HEK293 (cell line): ENCODE results near the gene SYT2.

ENCODE experiments used
- CTCF ChIA-PET: fragments of 350-600 bp; formaldehyde crosslinking; extraction: SDS; loops from one replicate; lab custom pipeline; 2021; ENCODE audit warnings: antibody characterized with exemption; lab: Yijun Ruan, JAX
- POLR2A ChIA-PET: fragments of 300-600 bp; formaldehyde crosslinking; extraction: SDS; loops from one replicate; lab custom pipeline; 2020; ENCODE audit warnings: antibody characterized with exemption, inconsistent platforms; lab: Yijun Ruan, JAX
- H3K27ac ChIP-seq: fragments of 200-500 bp; sonication (Bioruptor generic); 2 replicates; pipeline ENCODE4 v1.5.1; 2014; ENCODE audit warnings: low read depth, low read length, control low read depth, inconsistent platforms; ENCODE audit errors: extremely low read depth
- H3K36me3 ChIP-seq, 2 experiments: fragments of 200-500 bp in 1 of 2; sonication (Bioruptor generic) in 1 of 2; 1 replicate in 1 of 2; 2 replicates in 1 of 2; pipeline ENCODE4 v1.5.1; 2014 to 2017; ENCODE audit warnings: inconsistent platforms in 2 of 2, low read length in 2 of 2; ENCODE audit not compliant: control insufficient read depth in 2 of 2, insufficient read depth in 1 of 2
- H3K4me1 ChIP-seq: fragments of 200-500 bp; sonication (Bioruptor generic); 2 replicates; pipeline ENCODE4 v1.5.1; 2014; ENCODE audit warnings: mild to moderate bottlenecking, low read length, inconsistent platforms; ENCODE audit not compliant: control insufficient read depth, insufficient read depth
- H3K4me3 ChIP-seq: 2 replicates; pipeline ENCODE4 v1.5.1; 2011; ENCODE audit warnings: low read depth, mild to moderate bottlenecking, control low read depth, low read length, moderate library complexity
- H3K9me3 ChIP-seq: fragments of 200-500 bp; sonication (Bioruptor generic); 2 replicates; pipeline ENCODE4 v1.5.1; 2014; ENCODE audit warnings: low read depth, low read length, inconsistent platforms; ENCODE audit not compliant: control insufficient read depth, insufficient read depth
- BCL11B ChIP-seq: fragments of 450-650 bp; formaldehyde crosslinking; IDR thresholded peaks from 2 replicates; pipeline ENCODE4 v1.5.1; 2016; ENCODE audit warnings: low read depth, missing biosample characterization, missing genetic modification characterization
- OVOL3 ChIP-seq: fragments of 450-650 bp; formaldehyde crosslinking; IDR thresholded peaks from 2 replicates; pipeline ENCODE4 v1.5.1; 2016; ENCODE audit warnings: missing biosample characterization, missing genetic modification characterization
- ZNF157 ChIP-seq: fragments of 450-650 bp; formaldehyde crosslinking; IDR thresholded peaks from 2 replicates; pipeline ENCODE4 v1.5.1; 2016; ENCODE audit warnings: missing biosample characterization, missing genetic modification characterization
- ZNF19 ChIP-seq: fragments of 450-650 bp; formaldehyde crosslinking; IDR thresholded peaks from 2 replicates; pipeline ENCODE4; 2016; ENCODE audit warnings: missing biosample characterization, missing genetic modification characterization, low read depth
- ZNF521 ChIP-seq: fragments of 450-650 bp; formaldehyde crosslinking; IDR thresholded peaks from 2 replicates; pipeline ENCODE4 v1.5.1; 2017; ENCODE audit warnings: missing biosample characterization, mild to moderate bottlenecking, missing genetic modification characterization
- ZNF624 ChIP-seq: fragments of 450-650 bp; formaldehyde crosslinking; IDR thresholded peaks from 2 replicates; pipeline ENCODE4 v1.5.1; 2017; ENCODE audit warnings: missing biosample characterization, missing genetic modification characterization
- ZNF670 ChIP-seq: fragments of 450-650 bp; formaldehyde crosslinking; IDR thresholded peaks from 2 replicates; pipeline ENCODE4 v1.5.1; 2016; ENCODE audit warnings: missing biosample characterization, missing genetic modification characterization, low read depth
- TF ChIP-seq, protein P1 (sequence below): fragments of 450-650 bp; formaldehyde crosslinking; IDR thresholded peaks from 2 replicates; pipeline ENCODE4 v1.5.1; 2016; ENCODE audit warnings: missing biosample characterization, missing genetic modification characterization
- TF ChIP-seq, protein P2 (sequence below): fragments of 450-650 bp; IDR thresholded peaks from 2 replicates; pipeline ENCODE4 v1.5.1; 2018; ENCODE audit warnings: missing biosample characterization, mild to moderate bottlenecking, missing genetic modification characterization
- TF ChIP-seq, protein P3 (sequence below): fragments of 450-650 bp; formaldehyde crosslinking; IDR thresholded peaks from 2 replicates; pipeline ENCODE4 v1.5.1; 2016; ENCODE audit warnings: missing biosample characterization, missing genetic modification characterization
- TF ChIP-seq, protein P4 (sequence below): fragments of 450-650 bp; formaldehyde crosslinking; IDR thresholded peaks from 2 replicates; pipeline ENCODE4 v1.5.1; 2016; ENCODE audit warnings: missing biosample characterization, missing genetic modification characterization

The SYT2 gene

DNA sequence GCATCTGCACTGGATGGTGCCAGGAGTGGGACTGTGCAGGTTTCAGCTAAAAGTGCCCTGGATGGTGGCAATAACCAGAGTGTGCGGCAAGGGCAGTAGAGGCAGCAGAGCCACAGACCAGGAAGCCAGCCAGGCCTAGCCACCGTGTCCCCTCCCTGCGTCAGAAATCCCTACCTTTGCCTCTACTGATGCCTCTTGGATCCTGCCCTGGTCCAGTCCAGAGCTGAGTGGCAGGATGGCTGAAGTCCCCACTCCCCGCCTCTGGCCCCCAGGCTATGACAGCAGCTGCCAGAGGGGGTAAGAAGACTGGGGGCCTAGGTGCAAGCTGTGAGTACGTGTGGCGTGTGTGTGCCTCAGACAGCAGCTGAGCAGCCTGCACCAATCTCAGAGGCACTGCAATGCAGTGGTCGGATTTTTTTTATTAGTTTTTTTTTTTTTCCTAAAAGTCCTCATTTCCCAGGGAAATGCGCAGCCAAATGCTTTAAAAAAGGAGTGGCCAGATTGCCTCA is 51.9 kb downstream of the SYT2 start:
- CTCF ChIA-PET = interaction anchor here (0.6 to 1.7 kb wide), 10 partner anchors 8 to 421 kb away, joined by 3 to 5 read pairs (median 3); no protein-coding TSS in a partner anchor
- H3K4me3 ChIP-seq = no peak overlapping the region
- no peak overlapping the region for H3K27ac ChIP-seq
- H3K4me1 ChIP-seq = no peaks in the 10 kb centered on the region
- no peaks in the 10 kb centered on the region for H3K36me3 ChIP-seq
- TF ChIP-seq ZNF670 (tag by site-specific recombination) (no peak), ZNF624 (tag by site-specific recombination) (no peak), ZNF19 (tag by site-specific recombination) (no peak), ZNF157 (no peak)
- H3K9me3 ChIP-seq = no peaks in the 10 kb centered on the region
- POLR2A ChIA-PET = no interaction called here

DNA sequence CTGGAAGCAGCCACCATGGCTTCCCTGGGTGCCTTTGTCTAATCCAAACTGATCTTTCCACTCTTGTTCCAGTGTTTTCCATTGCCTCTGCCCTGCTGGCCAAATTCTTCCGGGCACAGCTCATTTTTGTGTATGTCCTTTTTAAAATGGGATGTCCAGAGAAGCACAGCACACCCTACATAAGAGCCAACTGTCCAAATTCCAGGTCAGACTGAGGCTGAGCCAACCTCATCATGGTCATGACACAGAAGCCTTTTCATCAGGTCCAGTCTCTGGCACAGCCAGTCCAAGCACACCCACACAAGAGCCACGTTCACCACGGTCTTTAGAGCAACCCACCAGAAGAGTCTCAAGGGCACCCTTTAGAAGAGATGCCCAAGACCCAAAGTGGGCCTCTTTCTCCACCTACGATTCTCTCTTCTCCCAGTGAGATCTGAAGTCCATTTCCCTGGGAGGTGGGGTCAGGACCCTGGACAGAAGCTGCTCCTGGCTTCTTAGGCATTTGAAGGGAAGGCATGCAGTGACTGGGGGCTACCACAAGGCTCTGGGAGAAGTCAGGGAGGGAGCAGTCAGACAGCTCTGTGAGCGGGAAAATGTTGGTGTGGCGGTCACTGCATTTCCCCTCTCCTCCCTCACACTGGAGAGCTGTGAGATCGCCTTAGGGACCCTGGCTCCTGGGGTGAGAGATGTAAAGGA is 53.2 kb downstream of the SYT2 start:
- POLR2A ChIA-PET = no interaction called here

DNA sequence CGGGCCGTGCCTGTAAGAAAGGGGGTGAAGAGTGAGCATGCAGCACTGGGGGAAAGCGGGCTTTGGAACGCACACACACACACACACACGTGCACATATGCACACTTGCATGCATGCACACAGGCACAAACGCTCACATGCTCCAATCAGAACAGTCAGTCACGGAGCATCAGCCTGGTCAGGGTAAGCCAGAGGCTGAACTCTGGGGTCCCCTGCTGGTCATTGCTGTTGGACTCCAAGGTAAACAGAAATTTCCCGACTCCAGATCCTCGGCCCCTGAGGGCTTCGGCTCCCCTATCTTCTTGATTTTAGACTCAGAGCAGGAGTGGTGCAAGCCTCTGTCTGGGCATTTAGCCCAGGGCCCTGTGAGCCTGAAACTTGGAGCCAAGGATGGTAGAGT is 54.2 kb downstream of the SYT2 start:
- H3K36me3 ChIP-seq = no peaks in the 10 kb centered on the region
- H3K9me3 ChIP-seq = no peaks in the 10 kb centered on the region
- ChIA-PET POLR2A (no interaction called here), CTCF (no interaction called here)
- TF ChIP-seq, protein P1, sequence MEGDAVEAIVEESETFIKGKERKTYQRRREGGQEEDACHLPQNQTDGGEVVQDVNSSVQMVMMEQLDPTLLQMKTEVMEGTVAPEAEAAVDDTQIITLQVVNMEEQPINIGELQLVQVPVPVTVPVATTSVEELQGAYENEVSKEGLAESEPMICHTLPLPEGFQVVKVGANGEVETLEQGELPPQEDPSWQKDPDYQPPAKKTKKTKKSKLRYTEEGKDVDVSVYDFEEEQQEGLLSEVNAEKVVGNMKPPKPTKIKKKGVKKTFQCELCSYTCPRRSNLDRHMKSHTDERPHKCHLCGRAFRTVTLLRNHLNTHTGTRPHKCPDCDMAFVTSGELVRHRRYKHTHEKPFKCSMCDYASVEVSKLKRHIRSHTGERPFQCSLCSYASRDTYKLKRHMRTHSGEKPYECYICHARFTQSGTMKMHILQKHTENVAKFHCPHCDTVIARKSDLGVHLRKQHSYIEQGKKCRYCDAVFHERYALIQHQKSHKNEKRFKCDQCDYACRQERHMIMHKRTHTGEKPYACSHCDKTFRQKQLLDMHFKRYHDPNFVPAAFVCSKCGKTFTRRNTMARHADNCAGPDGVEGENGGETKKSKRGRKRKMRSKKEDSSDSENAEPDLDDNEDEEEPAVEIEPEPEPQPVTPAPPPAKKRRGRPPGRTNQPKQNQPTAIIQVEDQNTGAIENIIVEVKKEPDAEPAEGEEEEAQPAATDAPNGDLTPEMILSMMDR = 0 out of 2 replicates have a peak, but pooled peaks have one; percentile 23
- TF ChIP-seq, protein P2, sequence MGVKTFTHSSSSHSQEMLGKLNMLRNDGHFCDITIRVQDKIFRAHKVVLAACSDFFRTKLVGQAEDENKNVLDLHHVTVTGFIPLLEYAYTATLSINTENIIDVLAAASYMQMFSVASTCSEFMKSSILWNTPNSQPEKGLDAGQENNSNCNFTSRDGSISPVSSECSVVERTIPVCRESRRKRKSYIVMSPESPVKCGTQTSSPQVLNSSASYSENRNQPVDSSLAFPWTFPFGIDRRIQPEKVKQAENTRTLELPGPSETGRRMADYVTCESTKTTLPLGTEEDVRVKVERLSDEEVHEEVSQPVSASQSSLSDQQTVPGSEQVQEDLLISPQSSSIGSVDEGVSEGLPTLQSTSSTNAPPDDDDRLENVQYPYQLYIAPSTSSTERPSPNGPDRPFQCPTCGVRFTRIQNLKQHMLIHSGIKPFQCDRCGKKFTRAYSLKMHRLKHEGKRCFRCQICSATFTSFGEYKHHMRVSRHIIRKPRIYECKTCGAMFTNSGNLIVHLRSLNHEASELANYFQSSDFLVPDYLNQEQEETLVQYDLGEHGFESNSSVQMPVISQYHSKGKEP (tag by site-specific recombination) = no peak
- no peak for TF ChIP-seq BCL11B (tag by site-specific recombination)
- no peak for TF ChIP-seq ZNF521 (tag by site-specific recombination)
- TF ChIP-seq, protein P3, sequence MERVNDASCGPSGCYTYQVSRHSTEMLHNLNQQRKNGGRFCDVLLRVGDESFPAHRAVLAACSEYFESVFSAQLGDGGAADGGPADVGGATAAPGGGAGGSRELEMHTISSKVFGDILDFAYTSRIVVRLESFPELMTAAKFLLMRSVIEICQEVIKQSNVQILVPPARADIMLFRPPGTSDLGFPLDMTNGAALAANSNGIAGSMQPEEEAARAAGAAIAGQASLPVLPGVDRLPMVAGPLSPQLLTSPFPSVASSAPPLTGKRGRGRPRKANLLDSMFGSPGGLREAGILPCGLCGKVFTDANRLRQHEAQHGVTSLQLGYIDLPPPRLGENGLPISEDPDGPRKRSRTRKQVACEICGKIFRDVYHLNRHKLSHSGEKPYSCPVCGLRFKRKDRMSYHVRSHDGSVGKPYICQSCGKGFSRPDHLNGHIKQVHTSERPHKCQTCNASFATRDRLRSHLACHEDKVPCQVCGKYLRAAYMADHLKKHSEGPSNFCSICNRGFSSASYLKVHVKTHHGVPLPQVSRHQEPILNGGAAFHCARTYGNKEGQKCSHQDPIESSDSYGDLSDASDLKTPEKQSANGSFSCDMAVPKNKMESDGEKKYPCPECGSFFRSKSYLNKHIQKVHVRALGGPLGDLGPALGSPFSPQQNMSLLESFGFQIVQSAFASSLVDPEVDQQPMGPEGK (tag by site-specific recombination) = no peak
- no peak overlapping the region for H3K27ac ChIP-seq
- H3K4me3 ChIP-seq = no peak overlapping the region
- no peaks in the 10 kb centered on the region for H3K4me1 ChIP-seq

More for the DNA sequence above, 53.2 kb downstream of the SYT2 start:
- Histone ChIP-seq H3K27ac (no peak overlapping the region), H3K9me3 (no peaks in the 10 kb centered on the region), H3K36me3 (no peaks in the 10 kb centered on the region), H3K4me1 (no peaks in the 10 kb centered on the region), H3K4me3 (no peak overlapping the region)
- no peak for TF ChIP-seq OVOL3
- TF ChIP-seq, protein P4, sequence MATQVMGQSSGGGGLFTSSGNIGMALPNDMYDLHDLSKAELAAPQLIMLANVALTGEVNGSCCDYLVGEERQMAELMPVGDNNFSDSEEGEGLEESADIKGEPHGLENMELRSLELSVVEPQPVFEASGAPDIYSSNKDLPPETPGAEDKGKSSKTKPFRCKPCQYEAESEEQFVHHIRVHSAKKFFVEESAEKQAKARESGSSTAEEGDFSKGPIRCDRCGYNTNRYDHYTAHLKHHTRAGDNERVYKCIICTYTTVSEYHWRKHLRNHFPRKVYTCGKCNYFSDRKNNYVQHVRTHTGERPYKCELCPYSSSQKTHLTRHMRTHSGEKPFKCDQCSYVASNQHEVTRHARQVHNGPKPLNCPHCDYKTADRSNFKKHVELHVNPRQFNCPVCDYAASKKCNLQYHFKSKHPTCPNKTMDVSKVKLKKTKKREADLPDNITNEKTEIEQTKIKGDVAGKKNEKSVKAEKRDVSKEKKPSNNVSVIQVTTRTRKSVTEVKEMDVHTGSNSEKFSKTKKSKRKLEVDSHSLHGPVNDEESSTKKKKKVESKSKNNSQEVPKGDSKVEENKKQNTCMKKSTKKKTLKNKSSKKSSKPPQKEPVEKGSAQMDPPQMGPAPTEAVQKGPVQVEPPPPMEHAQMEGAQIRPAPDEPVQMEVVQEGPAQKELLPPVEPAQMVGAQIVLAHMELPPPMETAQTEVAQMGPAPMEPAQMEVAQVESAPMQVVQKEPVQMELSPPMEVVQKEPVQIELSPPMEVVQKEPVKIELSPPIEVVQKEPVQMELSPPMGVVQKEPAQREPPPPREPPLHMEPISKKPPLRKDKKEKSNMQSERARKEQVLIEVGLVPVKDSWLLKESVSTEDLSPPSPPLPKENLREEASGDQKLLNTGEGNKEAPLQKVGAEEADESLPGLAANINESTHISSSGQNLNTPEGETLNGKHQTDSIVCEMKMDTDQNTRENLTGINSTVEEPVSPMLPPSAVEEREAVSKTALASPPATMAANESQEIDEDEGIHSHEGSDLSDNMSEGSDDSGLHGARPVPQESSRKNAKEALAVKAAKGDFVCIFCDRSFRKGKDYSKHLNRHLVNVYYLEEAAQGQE (tag by site-specific recombination) = peak; percentile 97
- CTCF ChIA-PET = interaction anchor here (0.6 to 1.7 kb wide), 11 partner anchors 9 to 420 kb away, joined by 3 to 5 read pairs (median 3); no protein-coding TSS in a partner anchor
